ENCODE data around the gene ETFB.
"Not testable (repeated sequence)": the region's sequence is repeated elsewhere in the genome, so short reads cannot be mapped to it uniquely, and the experiment has no call there.

ETFB gene

DNA sequence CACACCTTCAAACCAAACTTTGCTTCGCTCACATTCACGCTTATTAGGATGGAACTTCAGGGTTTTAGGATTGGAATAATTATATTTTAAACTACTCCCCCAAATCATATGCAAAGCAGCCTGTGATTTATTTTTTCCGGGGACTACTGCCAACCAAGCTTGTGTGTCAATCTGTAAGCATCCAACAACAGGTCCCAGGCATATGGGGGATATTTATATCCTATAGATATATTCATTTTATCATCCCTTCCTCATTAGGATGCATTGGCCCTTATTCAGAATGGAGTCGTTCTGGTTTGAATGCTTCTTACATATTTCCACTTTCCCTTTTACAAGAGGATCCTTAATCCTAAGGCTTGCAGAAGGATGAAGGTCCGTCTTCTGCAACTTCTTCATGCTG, 33.0 kb upstream of the ETFB start:
- TF ChIP-seq MYC (IDR thresholded peaks at IDR 0.05; ENCODE audit: low read depth, low read length) (no peak), CTCF (IDR thresholded peaks at IDR 0.05; ENCODE audit: low read depth, low read length) (no peak), POLR2A (IDR thresholded peaks at IDR 0.05; ENCODE audit: extremely low read depth, insufficient read length) (no peak)
- TF ChIP-seq, protein P1, sequence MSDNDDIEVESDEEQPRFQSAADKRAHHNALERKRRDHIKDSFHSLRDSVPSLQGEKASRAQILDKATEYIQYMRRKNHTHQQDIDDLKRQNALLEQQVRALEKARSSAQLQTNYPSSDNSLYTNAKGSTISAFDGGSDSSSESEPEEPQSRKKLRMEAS (IDR thresholded peaks at IDR 0.05; ENCODE audit: low read depth, low read length) = no peak
- no peak overlapping the region for H3K4me3 ChIP-seq (ENCODE audit: low read depth, low read length)
- no peak for DNase-seq (ENCODE audit: low read depth)

DNA sequence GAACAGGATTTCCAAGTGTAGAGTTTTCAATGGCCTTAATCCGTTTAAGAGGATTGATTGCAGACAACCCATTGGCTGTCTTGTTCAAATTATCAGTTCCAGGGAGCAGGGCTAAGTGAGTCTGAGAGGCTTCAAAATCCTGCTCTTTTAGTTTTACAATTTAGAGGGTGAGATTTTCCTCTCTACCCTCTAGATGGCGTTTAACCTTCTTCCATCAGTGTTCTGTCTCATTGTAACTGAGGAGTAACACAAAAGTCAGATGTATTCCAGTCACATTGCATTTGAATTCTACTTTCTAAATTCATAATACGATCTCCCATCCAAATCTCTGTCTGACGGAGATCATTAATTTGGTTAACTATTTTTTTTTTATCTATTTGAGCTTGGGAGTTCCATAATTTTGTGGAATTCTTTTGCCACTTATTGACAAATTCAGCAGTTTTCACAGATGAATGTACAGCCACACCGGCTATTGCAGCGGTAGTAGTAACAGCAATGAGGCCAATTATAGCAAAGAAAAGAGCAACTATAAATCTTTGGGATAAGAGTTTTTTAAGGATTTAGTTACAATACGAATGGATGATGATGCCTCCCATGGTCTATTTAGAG, 32.0 kb upstream of the ETFB start:
- TF ChIP-seq MYC (IDR thresholded peaks at IDR 0.05; ENCODE audit: low read depth, low read length) = no peak
- no peak for TF ChIP-seq POLR2A (IDR thresholded peaks at IDR 0.05; ENCODE audit: extremely low read depth, insufficient read length)
- TF ChIP-seq CTCF (IDR thresholded peaks at IDR 0.05; ENCODE audit: low read depth, low read length) = peak; percentile 68
- TF ChIP-seq, protein P1 (IDR thresholded peaks at IDR 0.05; ENCODE audit: low read depth, low read length) = no peak
- DNase-seq (ENCODE audit: low read depth) = peak; percentile 58
- H3K4me3 ChIP-seq (ENCODE audit: low read depth, low read length) = no peak overlapping the region

DNA sequence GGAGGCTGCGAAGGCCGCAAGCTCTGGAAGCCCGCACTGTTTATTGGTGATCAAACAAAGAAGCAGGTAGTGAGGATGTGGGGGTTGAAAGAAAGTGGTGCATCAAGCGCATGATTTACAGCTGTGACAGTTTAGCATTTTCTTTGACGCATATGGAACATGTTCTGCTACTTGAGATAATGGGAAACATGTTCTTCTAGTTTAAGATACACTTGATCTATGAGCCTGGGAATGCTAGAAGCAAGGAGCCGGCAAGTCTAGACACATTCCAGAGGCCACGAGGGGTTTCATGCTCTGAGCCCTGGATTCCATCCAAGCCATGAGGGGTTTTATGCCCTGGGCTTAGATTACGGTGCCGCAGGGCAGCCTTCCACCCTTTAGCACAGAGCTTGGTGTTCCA, 31.3 kb upstream of the ETFB start:
- not testable (repeated sequence) for H3K4me3 ChIP-seq (ENCODE audit: low read depth, low read length); DNase-seq (ENCODE audit: low read depth)

GRCh38 chr19:51396175-51396574, 30.0 kb upstream of the ETFB start:
- no peak for DNase-seq (ENCODE audit: low read depth)
- no peak overlapping the region for H3K4me3 ChIP-seq (ENCODE audit: low read depth, low read length)
- TF ChIP-seq CTCF (IDR thresholded peaks at IDR 0.05; ENCODE audit: low read depth, low read length) = no peak
- TF ChIP-seq POLR2A (IDR thresholded peaks at IDR 0.05; ENCODE audit: extremely low read depth, insufficient read length) = no peak
- TF ChIP-seq MYC (IDR thresholded peaks at IDR 0.05; ENCODE audit: low read depth, low read length) = no peak

DNA sequence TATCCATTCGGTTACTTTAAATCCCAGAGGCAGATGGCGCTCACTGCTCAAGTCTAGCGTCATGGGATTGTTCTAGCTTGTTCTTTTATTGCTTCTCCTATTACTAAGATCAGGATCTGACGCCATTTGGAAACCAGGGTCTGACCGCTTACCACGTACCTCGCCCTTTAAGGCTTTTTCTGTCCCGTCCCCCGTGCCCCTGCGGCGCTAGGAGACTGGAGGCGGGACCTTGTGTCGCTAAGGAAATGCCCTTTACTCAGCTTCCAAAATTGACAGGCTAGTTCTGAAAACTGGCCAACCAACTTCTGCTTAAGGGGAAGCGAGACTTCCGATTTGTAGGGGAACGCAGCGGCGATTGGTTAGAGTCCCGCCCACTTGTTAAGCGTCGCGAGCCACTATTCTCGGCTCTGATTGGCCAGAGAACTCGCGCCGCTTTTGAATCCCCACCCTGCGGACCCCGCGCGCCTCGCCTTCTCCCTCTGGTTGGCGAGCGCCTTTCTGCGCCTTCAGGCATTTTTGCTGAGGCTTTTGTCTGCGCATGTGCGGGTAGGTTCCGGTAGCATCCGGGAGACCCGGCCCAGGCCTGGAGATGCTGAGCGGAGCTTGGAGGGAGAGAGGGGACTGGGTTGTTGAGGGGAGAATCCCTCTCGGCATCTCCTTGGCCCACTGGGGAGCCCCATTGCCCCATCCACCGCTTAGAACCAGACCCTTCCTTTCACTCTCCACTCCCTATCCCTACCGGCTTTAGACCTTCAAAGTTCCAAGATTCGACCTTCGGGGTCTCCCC, 28.1 kb upstream of the ETFB start:
- TF ChIP-seq CTCF (IDR thresholded peaks at IDR 0.05; ENCODE audit: low read depth, low read length) = no peak
- peak; percentile 49 for TF ChIP-seq POLR2A (IDR thresholded peaks at IDR 0.05; ENCODE audit: extremely low read depth, insufficient read length)
- TF ChIP-seq MYC (IDR thresholded peaks at IDR 0.05; ENCODE audit: low read depth, low read length) = peak; percentile 63; the same call in 1 of the 2 replicates
- TF ChIP-seq, protein P1 (IDR thresholded peaks at IDR 0.05; ENCODE audit: low read depth, low read length) = peak; percentile 64; the same call in 1 of the 2 replicates
- peak overlapping the region; percentile 88 for H3K4me3 ChIP-seq (ENCODE audit: low read depth, low read length)
- DNase-seq (ENCODE audit: low read depth) = peak; percentile 99

- H3K4me3 ChIP-seq (ENCODE audit: low read depth, low read length) = no peak overlapping the region
- no peak for DNase-seq (ENCODE audit: low read depth)
- TF ChIP-seq POLR2A (IDR thresholded peaks at IDR 0.05; ENCODE audit: extremely low read depth, insufficient read length) (no peak), MYC (IDR thresholded peaks at IDR 0.05; ENCODE audit: low read depth, low read length) (no peak), CTCF (IDR thresholded peaks at IDR 0.05; ENCODE audit: low read depth, low read length) (no peak)
- TF ChIP-seq, protein P1 (IDR thresholded peaks at IDR 0.05; ENCODE audit: low read depth, low read length) = no peak
Measured at GRCh38 chr19:51392701-51393100, 26.5 kb upstream of the ETFB start.
